Liver (tissue), 3 donors: ENCODE measurements around the gene RB1.

Experiments
- CTCF ChIP-seq: fragments of 150-350 bp; IDR thresholded peaks from 2 replicates; pipeline ENCODE4 v1.5.1; 2017; ENCODE audit warnings: improper control_type of control experiment, low read depth, low read length; ENCODE audit not compliant: missing input control
- FOXA1 ChIP-seq: IDR thresholded peaks from 2 replicates; pipeline ENCODE4 v1.6.1; 2016; ENCODE audit warnings: antibody characterized with exemption
- GABPA ChIP-seq, 2 donors: IDR thresholded peaks in 1 of 2; conservative IDR thresholded peaks in 1 of 2; 2 replicates each; pipeline ENCODE4 v1.6.1; 2016; ENCODE audit warnings: antibody characterized with exemption in 2 of 2, mild to moderate bottlenecking in 1 of 2, moderate library complexity in 1 of 2
- HNF4A ChIP-seq, 2 donors: conservative IDR thresholded peaks; 2 replicates each; pipeline ENCODE4 v1.6.1; 2016; ENCODE audit warnings: antibody characterized with exemption in 2 of 2, mild to moderate bottlenecking in 2 of 2
- TAF1 ChIP-seq: conservative IDR thresholded peaks from 2 replicates; pipeline ENCODE4 v1.6.1; 2016; ENCODE audit warnings: antibody characterized with exemption, mild to moderate bottlenecking
- donor health status: healthy.
- donor health status: healthy.

- no peak for TF ChIP-seq CTCF
- TF ChIP-seq TAF1 = no peak
- TF ChIP-seq GABPA (IDR thresholded peaks at IDR 0.05 in 1 of 2, conservative IDR thresholded peaks at IDR 0.05 in 1 of 2) = no peak
- no peak for TF ChIP-seq HNF4A (conservative IDR thresholded peaks at IDR 0.05)
- TF ChIP-seq FOXA1 = no peak
Observed at GRCh38 chr13:48391257-48391656, 87.7 kb downstream of the RB1 start.
